K562 (cell line): Measurements from ENCODE around the gene GSTA3. TPM values are rescaled to one million over a fixed set of nuclear protein-coding genes. Genes with fewer than 3 reads are reported as not detected.

ENCODE experiments used
- CBFA2T2 ChIP-seq: fragments of 450-650 bp; conservative IDR thresholded peaks from 2 replicates; pipeline ENCODE4 v1.6.1; 2017; ENCODE audit warnings: mild to moderate bottlenecking
- CREB1 ChIP-seq, 2 experiments: sonication (generic) in 1 of 2; formaldehyde crosslinking in 1 of 2; IDR thresholded peaks; 2 replicates each; pipeline versions ENCODE4 v1.6.1 to v1.8.0; 2012 to 2022; ENCODE audit warnings: inconsistent platforms in 1 of 2, mild to moderate bottlenecking in 1 of 2, missing genetic modification reagents in 1 of 2, moderate library complexity in 1 of 2
- FOXJ2 ChIP-seq: fragments of 200-800 bp; sonication (Bioruptor generic); IDR thresholded peaks from 2 replicates; pipeline ENCODE4 v1.6.1; 2016; ENCODE audit warnings: missing genetic modification characterization, missing compliant biosample characterization
- GTF3C2 ChIP-seq: IDR thresholded peaks from 3 replicates; pipeline ENCODE4 v1.6.1; 2011; ENCODE audit warnings: borderline replicate concordance, mild to moderate bottlenecking, moderate library complexity; ENCODE audit not compliant: insufficient read length; ENCODE audit errors: extremely low read depth
- HLTF ChIP-seq: fragments of 450-650 bp; IDR thresholded peaks from 2 replicates; pipeline ENCODE4 v1.6.1; 2016
- KHSRP ChIP-seq: fragments of 450-650 bp; IDR thresholded peaks from 2 replicates; pipeline ENCODE4 v1.6.1; 2017
- KLF16 ChIP-seq: IDR thresholded peaks from 2 replicates; pipeline ENCODE4 v1.6.1; 2016; ENCODE audit warnings: antibody characterized with exemption
- MAFG ChIP-seq: fragments of 450-650 bp; conservative IDR thresholded peaks from 2 replicates; pipeline ENCODE4 v1.6.1; 2016; ENCODE audit warnings: missing genetic modification characterization, missing compliant biosample characterization
- MAFK ChIP-seq: IDR thresholded peaks from 2 replicates; pipeline ENCODE4 v1.6.1; 2011; ENCODE audit warnings: low read length, improper control_type of control experiment
- MLX ChIP-seq, 2 experiments: fragments of 450-650 bp in 1 of 2; sonication (generic) in 1 of 2; formaldehyde crosslinking; conservative IDR thresholded peaks; 2 replicates each; pipeline versions ENCODE4 v1.4.0 to v1.8.1; 2020 to 2022; ENCODE audit warnings: mild to moderate bottlenecking in 1 of 2, missing genetic modification reagents in 1 of 2
- MTA2 ChIP-seq: fragments of 450-650 bp; IDR thresholded peaks from 2 replicates; pipeline ENCODE4 v1.6.1; 2016; ENCODE audit warnings: low read depth
- NFE2 ChIP-seq: IDR thresholded peaks from 2 replicates; pipeline ENCODE4 v1.6.1; 2014; ENCODE audit warnings: antibody characterized with exemption, low read depth
- NFIC ChIP-seq: fragments of 450-650 bp; IDR thresholded peaks from 2 replicates; pipeline ENCODE4 v1.6.1; 2017; ENCODE audit warnings: mild to moderate bottlenecking, inconsistent platforms
- PML ChIP-seq: IDR thresholded peaks from 2 replicates; pipeline ENCODE4 v1.6.1; 2012; ENCODE audit warnings: low read length, inconsistent platforms
- SMAD4 ChIP-seq: fragments of 250-450 bp; sonication (Bioruptor Pico); conservative IDR thresholded peaks from 2 replicates; pipeline ENCODE4 v1.8.0; 2021; ENCODE audit warnings: inconsistent platforms, mild to moderate bottlenecking, moderate library complexity
- SPI1 ChIP-seq: IDR thresholded peaks from 2 replicates; pipeline ENCODE4 v1.6.1; 2011; ENCODE audit warnings: low read depth, low read length, control low read depth, borderline replicate concordance
- STAT5A ChIP-seq: IDR thresholded peaks from 2 replicates; pipeline ENCODE4 v1.6.1; 2012; ENCODE audit warnings: low read length, inconsistent platforms, borderline replicate concordance
- TAF9B ChIP-seq: fragments of 450-650 bp; IDR thresholded peaks from 2 replicates; pipeline ENCODE4 v1.6.1; 2018; ENCODE audit warnings: mild to moderate bottlenecking; ENCODE audit not compliant: partially characterized antibody
- ZFP91 ChIP-seq: sonication (generic); formaldehyde crosslinking; IDR thresholded peaks from 2 replicates; pipeline ENCODE4 v1.8.0; 2022; ENCODE audit warnings: mild to moderate bottlenecking, missing genetic modification reagents
- ZNF354B ChIP-seq: fragments of 250-450 bp; sonication (Bioruptor Pico); IDR thresholded peaks from 2 replicates; pipeline ENCODE4 v1.4.0; 2020
- ZNF512 ChIP-seq: IDR thresholded peaks from 2 replicates; pipeline ENCODE4 v1.6.1; 2016; ENCODE audit warnings: missing genetic modification characterization, missing compliant biosample characterization
- ZNF75A ChIP-seq: fragments of 450-650 bp; formaldehyde crosslinking; IDR thresholded peaks from 2 replicates; pipeline ENCODE4 v1.4.0; 2020; ENCODE audit warnings: mild to moderate bottlenecking
- polyA plus RNA-seq, 8 experiments: library from polyadenylated mRNA; depleted of rRNA in 4 of 8; stranded (reverse) in 5 of 8; unstranded in 3 of 8; fragments of >200 nt; fragmentation: Nextera tagmentation in 2 of 8; fragmentation: Illumina TruSeq in 1 of 8; extraction: Ambion mirVana in 2 of 8; extraction: Trizol in 1 of 8; gene quantifications; 2 replicates each; pipeline versions ENCODE4 v1.2.1 to v1.2.3, GENCODE V29; 2011 to 2014; ENCODE audit warnings: inconsistent platforms in 1 of 8, missing spikeins in 1 of 8
- total RNA-seq, 7 experiments: library from RNA; depleted of rRNA in 6 of 7; stranded (reverse); fragments of >200 nt in 6 of 7; fragmentation: Illumina TruSeq in 2 of 7; extraction: Trizol in 2 of 7; gene quantifications; 2 replicates each; pipeline versions ENCODE4 v1.2.1 to v1.2.3, GENCODE V29; 2011 to 2021; ENCODE audit warnings: low replicate concordance in 1 of 7

The GSTA3 gene
- total and polyA plus RNA-seq, 9 of the 15 experiments (the other 6 are each of a cell fraction or from before 2014, with no cell fraction given) = not detected

- no peak for TF ChIP-seq GTF3C2
- peak; percentile 69 for TF ChIP-seq MTA2
- peak; percentile 99 for TF ChIP-seq MAFG (tag)
- no peak for TF ChIP-seq ZNF75A
- no peak for TF ChIP-seq ZFP91 (CRISPR knock-in tag)
- peak; percentile 91 for TF ChIP-seq NFE2
- TF ChIP-seq PML = peak; percentile 73
- TF ChIP-seq FOXJ2 (tag) = peak; percentile 46; the same call in 1 of the 2 replicates
- TF ChIP-seq CBFA2T2 = peak; percentile 93
- TF ChIP-seq SPI1 = no peak
- peak; percentile 83; the same call in 1 of the 2 replicates for TF ChIP-seq KLF16
- TF ChIP-seq SMAD4 = peak; percentile 61
- TF ChIP-seq HLTF = no peak
- TF ChIP-seq KHSRP = no peak
- no peak for TF ChIP-seq ZNF512 (tag)
- no peak for TF ChIP-seq TAF9B
- peak; percentile 35; the same call in 1 of the 2 replicates for TF ChIP-seq STAT5A
- TF ChIP-seq NFIC = peak; percentile 85
- no peak for TF ChIP-seq MLX (CRISPR knock-in tag; conservative IDR thresholded peaks at IDR 0.05)
- TF ChIP-seq MAFK = peak; percentile 89
- no peak for TF ChIP-seq ZNF354B (CRISPR knock-in tag)
- TF ChIP-seq CREB1 (IDR thresholded peaks at IDR 0.05) = 0 out of 2 replicates have a peak, but pooled peaks have one; percentile 13
- no peak for TF ChIP-seq CREB1 (CRISPR knock-in tag; IDR thresholded peaks at IDR 0.05)
Observed at GRCh38 chr6:52929321-52930164, 20.0 kb upstream of the GSTA3 start (continued).
